Gastrocnemius medialis (tissue), 4 donors: Measurements from ENCODE around the gene VMAC. TPM values are rescaled to one million over a fixed set of nuclear protein-coding genes. Genes with fewer than 3 reads are reported as not detected.

Source experiments
- ATAC-seq, 2 donors: fragments of 150-250 bp; one replicate each; pipeline ENCODE4 v1.9.1; 2016
- DNase-seq, 2 donors: peaks; one replicate each; pipeline ENCODE4 v3.0.0-alpha.2; 2019
- H3K27ac ChIP-seq, 4 donors: fragments of 200-600 bp; sonication (generic); 1 replicate in 1 of 4; 2 replicates in 3 of 4; pipeline ENCODE4 v1.5.1; 2016 to 2018; ENCODE audit warnings: mild to moderate bottlenecking in 2 of 4, moderate library complexity in 1 of 4
- H3K27me3 ChIP-seq, 3 donors: fragments of 200-600 bp; sonication (generic) in 2 of 3; 1 replicate in 1 of 3; 2 replicates in 2 of 3; pipeline versions ENCODE4 v1.5.1 to v1.6.0; 2016 to 2019; ENCODE audit warnings: mild to moderate bottlenecking in 1 of 3, moderate library complexity in 1 of 3
- H3K36me3 ChIP-seq, 2 donors: fragments of 200-600 bp; sonication (generic) in 1 of 2; one replicate each; pipeline ENCODE4 v1.5.1; 2017 to 2018
- H3K4me1 ChIP-seq, 2 donors: fragments of 200-600 bp; sonication (generic) in 1 of 2; one replicate each; pipeline ENCODE4 v1.5.1; 2016 to 2017; ENCODE audit warnings: mild to moderate bottlenecking in 2 of 2
- H3K4me3 ChIP-seq, 4 donors: fragments of 200-600 bp; sonication (generic) in 3 of 4; 1 replicate in 1 of 4; 2 replicates in 3 of 4; pipeline ENCODE4 v1.5.1; 2016 to 2019; ENCODE audit warnings: mild to moderate bottlenecking in 2 of 4
- H3K9me3 ChIP-seq, 3 donors: fragments of 200-600 bp; sonication (generic) in 2 of 3; 1 replicate in 1 of 3; 2 replicates in 2 of 3; pipeline ENCODE4 v1.5.1; 2016 to 2019
- CTCF ChIP-seq, 5 experiments: fragments of 450-650 bp in 3 of 5; fragments of 200-600 bp in 2 of 5; sonication (generic) in 2 of 5; IDR thresholded peaks in 4 of 5; conservative IDR thresholded peaks in 1 of 5; 1 replicate in 4 of 5; 2 replicates in 1 of 5; pipeline ENCODE4 v1.5.1; 2016 to 2019; ENCODE audit warnings: antibody characterized with exemption in 5 of 5, mild to moderate bottlenecking in 3 of 5, moderate library complexity in 3 of 5
- POLR2A ChIP-seq, 2 donors: fragments of 450-650 bp; IDR thresholded peaks; one replicate each; pipeline ENCODE4 v1.6.1; 2017; ENCODE audit warnings: antibody characterized with exemption in 2 of 2, mild to moderate bottlenecking in 2 of 2, moderate library complexity in 2 of 2
- in situ Hi-C, 4 donors: fragments of 200-750 bp; cut with MboI; loops; one replicate each; pipeline versions ENCODE4 v1.15.0 to v1.8.0; 2017; ENCODE audit warnings: low sequenced_read_pairs in 4 of 4
- intact Hi-C: fragments of 100-400 bp; cut with DNase I; formaldehyde crosslinking; loops from one replicate; pipeline ENCODE4 v1.15.1; 2023; ENCODE audit warnings: low total_unique reads
- total RNA-seq, 4 donors: library from RNA; depleted of rRNA; stranded (reverse); fragments of >200 nt; gene quantifications; one replicate each; pipeline versions ENCODE4 v1.1.0 to v1.2.3, GENCODE V29; 2016

Gene VMAC
- total RNA-seq, 4 donors from 2014 or later = 0.46 to 3.0 (median 2.1) TPM

- ATAC-seq (no peak), DNase-seq (no peak)
- H3K27ac ChIP-seq = no peak overlapping the region
- no peaks in the 10 kb centered on the region for H3K9me3 ChIP-seq
- peaks cover 9 to 20% of the 10 kb centered on the region in 2 donors for H3K4me1 ChIP-seq
- intact Hi-C loops = no loop called here
- in situ Hi-C loops = no loop called here
- TF ChIP-seq POLR2A (IDR thresholded peaks at IDR 0.05) (no peak), CTCF (IDR thresholded peaks at IDR 0.05 in 4 of 5, conservative IDR thresholded peaks at IDR 0.05 in 1 of 5) (no peak)
- peaks cover 0 to 86% of the 10 kb centered on the region in 2 donors for H3K36me3 ChIP-seq
- no peak overlapping the region for H3K4me3 ChIP-seq
- no peaks in the 10 kb centered on the region for H3K27me3 ChIP-seq
Observed at GRCh38 chr19:5929179-5929578, 24.5 kb downstream of the VMAC start.

GRCh38 chr19:5929625-5930024 lies 25.0 kb downstream of the VMAC start:
- peaks cover 0 to 81% of the 10 kb centered on the region in 2 donors for H3K36me3 ChIP-seq
- no peaks in the 10 kb centered on the region for H3K27me3 ChIP-seq
- TF ChIP-seq CTCF (IDR thresholded peaks at IDR 0.05 in 4 of 5, conservative IDR thresholded peaks at IDR 0.05 in 1 of 5) (no peak), POLR2A (IDR thresholded peaks at IDR 0.05) (no peak)
- DNase-seq (no peak), ATAC-seq (no peak)
- no peak overlapping the region for H3K27ac ChIP-seq
- in situ Hi-C loops = no loop called here
- peaks cover 9 to 25% of the 10 kb centered on the region in 2 donors for H3K4me1 ChIP-seq
- H3K9me3 ChIP-seq = no peaks in the 10 kb centered on the region
- intact Hi-C loops = no loop called here
- H3K4me3 ChIP-seq = no peak overlapping the region

GRCh38 chr19:5931251-5931650 lies 26.6 kb downstream of the VMAC start:
- intact Hi-C loops (no loop called here), in situ Hi-C loops (no loop called here)
- Histone ChIP-seq H3K9me3 (no peaks in the 10 kb centered on the region), H3K27me3 (no peaks in the 10 kb centered on the region), H3K4me3 (no peak overlapping the region), H3K36me3 (peaks cover 0 to 65% of the 10 kb centered on the region in 2 donors), H3K27ac (no peak overlapping the region), H3K4me1 (peaks cover 19 to 23% of the 10 kb centered on the region in 2 donors)
- no peak for ATAC-seq
- DNase-seq = no peak
- TF ChIP-seq POLR2A (IDR thresholded peaks at IDR 0.05) (no peak), CTCF (IDR thresholded peaks at IDR 0.05 in 4 of 5, conservative IDR thresholded peaks at IDR 0.05 in 1 of 5) (no peak)

- in situ Hi-C loops = no loop called here
- peaks cover 14 to 16% of the 10 kb centered on the region in 2 donors for H3K4me1 ChIP-seq
Observed at GRCh38 chr19:5932146-5932545, 27.5 kb downstream of the VMAC start.

More at GRCh38 chr19:5932146-5932545, 27.5 kb downstream of the VMAC start:
- ATAC-seq (no peak), DNase-seq (no peak)
- Histone ChIP-seq H3K4me3 (no peak overlapping the region), H3K9me3 (no peaks in the 10 kb centered on the region), H3K27me3 (no peaks in the 10 kb centered on the region), H3K27ac (no peak overlapping the region), H3K36me3 (peaks cover 0 to 56% of the 10 kb centered on the region in 2 donors)
- TF ChIP-seq POLR2A (IDR thresholded peaks at IDR 0.05) = no peak
- TF ChIP-seq CTCF (IDR thresholded peaks at IDR 0.05 in 4 of 5, conservative IDR thresholded peaks at IDR 0.05 in 1 of 5) = no peak
- intact Hi-C loops = no loop called here
